CD4-positive, alpha-beta T cell (primary cell): Measurements from ENCODE around the gene RPN2. TPM values are rescaled to one million over a fixed set of nuclear protein-coding genes. Genes with fewer than 3 reads are reported as not detected.

Experiments
- ATAC-seq: fragments of 200-7000 bp; cut with Tn5 transposase; one replicate; pipeline ENCODE4 v1.10.0; 2022; ENCODE audit warnings: mild to moderate bottlenecking; ENCODE audit not compliant: poor library complexity
- CTCF ChIA-PET: fragments of 350-600 bp; sonication (Branson Sonifier 250); formaldehyde crosslinking; loops from one replicate; lab custom pipeline; 2021; ENCODE audit warnings: antibody characterized with exemption, inconsistent platforms; lab: Charles Lee
- POLR2A ChIA-PET: fragments of 350-600 bp; sonication (Branson Sonifier 250); formaldehyde crosslinking; loops from one replicate; lab custom pipeline; 2021; ENCODE audit warnings: antibody characterized with exemption, inconsistent platforms; lab: Charles Lee
- DNase-seq, 14 experiments: peaks; one replicate each; pipeline ENCODE4 v3.0.0-alpha.2; 2013 to 2020; ENCODE audit warnings: mixed read lengths in 2 of 14
- H3K27ac ChIP-seq, 2 donors: one replicate each; pipeline versions ENCODE4 v1.5.1 to v1.7.0; 2013; ENCODE audit warnings: low read length in 2 of 2, low read depth in 1 of 2, mild to moderate bottlenecking in 1 of 2
- H3K27me3 ChIP-seq, 2 experiments: 1 replicate in 1 of 2; 2 replicates in 1 of 2; pipeline versions ENCODE4 v1.6.1 to v1.7.0; 2013; ENCODE audit warnings: low read length in 2 of 2, control low read depth in 1 of 2, mild to moderate bottlenecking in 1 of 2, moderate library complexity in 1 of 2; ENCODE audit not compliant: insufficient read depth in 2 of 2, control insufficient read depth in 1 of 2
- H3K36me3 ChIP-seq: one replicate; pipeline ENCODE4 v1.6.1; 2013; ENCODE audit warnings: low read length, control low read depth; ENCODE audit not compliant: insufficient read depth
- H3K4me1 ChIP-seq: one replicate; pipeline ENCODE4 v1.6.1; 2013; ENCODE audit warnings: low read length, control low read depth; ENCODE audit not compliant: insufficient read depth
- H3K4me3 ChIP-seq: one replicate; pipeline ENCODE4 v1.5.1; 2013; ENCODE audit warnings: mild to moderate bottlenecking, low read length, moderate library complexity
- H3K9me3 ChIP-seq, 2 experiments: 1 replicate in 1 of 2; 2 replicates in 1 of 2; pipeline versions ENCODE4 v1.6.1 to v1.7.0; 2013; ENCODE audit warnings: low read length in 2 of 2, mild to moderate bottlenecking in 2 of 2, control low read depth in 1 of 2, moderate library complexity in 1 of 2; ENCODE audit not compliant: control insufficient read depth in 1 of 2, insufficient read depth in 1 of 2
- H3K27ac Mint-ChIP-seq: one replicate; pipeline ENCODE4 v1.8.0; 2020; ENCODE audit warnings: mixed read lengths
- H3K27me3 Mint-ChIP-seq: one replicate; pipeline ENCODE4 v1.8.0; 2021; ENCODE audit warnings: mixed read lengths
- H3K36me3 Mint-ChIP-seq: one replicate; pipeline ENCODE4 v1.8.0; 2021; ENCODE audit warnings: low read depth, mixed read lengths
- H3K4me1 Mint-ChIP-seq: one replicate; pipeline ENCODE4 v1.8.0; 2021; ENCODE audit warnings: low read depth, mixed read lengths
- H3K4me3 Mint-ChIP-seq: one replicate; pipeline ENCODE4 v1.8.0; 2020; ENCODE audit warnings: mild to moderate bottlenecking, mixed read lengths
- H3K9me3 Mint-ChIP-seq: one replicate; pipeline ENCODE4 v1.8.0; 2020; ENCODE audit warnings: mixed read lengths
- CTCF ChIP-seq: fragments of 200-600 bp; IDR thresholded peaks from one replicate; pipeline ENCODE4 v1.8.0; 2022; ENCODE audit warnings: antibody characterized with exemption, mild to moderate bottlenecking
- intact Hi-C, 2 experiments: fragments of 100-400 bp; cut with DNase I in 1 of 2; cut with micrococcal nuclease in 1 of 2; formaldehyde crosslinking; loops; one replicate each; pipeline versions ENCODE4 v1.15.1 to v1.9.0; 2023 to 2025; cut with DNase I, micrococcal nuclease
- total RNA-seq, 174 experiments: library from RNA in 2 of 174; stranded (reverse) in 2 of 174; gene quantifications; one replicate each; pipeline ENCODE4 v1.2.3 and lab custom pipeline; 2021 to 2026

RPN2 gene
- total RNA-seq, 2 experiments from 2014 or later: 62.8 to 65.8 TPM

DNA sequence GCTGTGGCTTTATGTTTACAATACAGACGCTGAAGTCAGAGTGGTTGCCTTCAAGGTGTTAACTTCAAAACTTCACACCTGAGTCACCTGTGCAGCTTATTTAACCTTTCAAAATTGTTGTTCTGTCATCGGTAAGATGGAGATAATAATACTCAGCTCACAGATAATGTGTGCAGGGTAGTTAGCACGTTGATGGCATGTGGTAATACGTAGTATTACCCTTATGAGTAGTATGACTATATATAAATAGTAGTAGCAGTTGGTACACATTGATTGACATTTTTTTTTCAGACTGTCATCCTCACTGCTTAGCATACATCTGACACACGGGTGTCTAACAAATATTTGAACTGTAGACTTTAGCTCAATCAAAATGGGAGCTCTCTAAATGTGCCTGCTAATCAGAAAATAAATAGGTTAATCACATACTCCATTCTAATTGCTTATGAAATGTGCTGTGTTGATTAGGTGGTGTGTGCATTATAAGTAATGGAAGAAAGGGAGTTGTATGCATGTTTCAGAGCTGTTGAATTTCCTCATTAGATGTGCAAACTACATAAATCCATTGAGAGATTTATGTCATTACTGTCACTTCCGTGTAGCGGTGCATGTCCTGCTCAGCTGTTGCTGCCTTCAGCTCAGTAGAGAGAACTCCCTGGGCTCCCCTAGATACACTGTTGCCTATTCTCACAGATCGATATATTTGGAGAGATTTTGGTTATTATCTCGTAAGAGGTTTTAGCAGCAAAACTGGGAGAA lies 11.4 kb downstream of the RPN2 start:
- no peak for TF ChIP-seq CTCF
- no peaks in the 10 kb centered on the region for H3K27me3 ChIP-seq
- no peak for DNase-seq
- H3K27me3 Mint-ChIP-seq: no peaks in the 10 kb centered on the region
- H3K27ac Mint-ChIP-seq: peak overlapping the region; percentile 64
- no peak overlapping the region for H3K4me3 Mint-ChIP-seq
- no peaks in the 10 kb centered on the region for H3K9me3 ChIP-seq
- H3K9me3 Mint-ChIP-seq: no peaks in the 10 kb centered on the region
- no peak overlapping the region for H3K4me3 ChIP-seq
- peaks cover 49% of the 10 kb centered on the region for H3K36me3 ChIP-seq
- CTCF ChIA-PET: interaction anchor here (3.0 kb wide), 1 partner anchor 12 kb away, joined by 27 read pairs; the partner anchor contains the start of genes MROH8 and RPN2
- peaks cover 69% of the 10 kb centered on the region for H3K4me1 Mint-ChIP-seq
- POLR2A ChIA-PET: interaction anchor here (4.4 kb wide), 1 partner anchor 12 kb away, joined by 33 read pairs; the partner anchor contains the start of genes MROH8 and RPN2
- H3K27ac ChIP-seq: no peak overlapping the region
- peaks cover 67% of the 10 kb centered on the region for H3K36me3 Mint-ChIP-seq
- ATAC-seq: no peak
- peaks cover 61% of the 10 kb centered on the region for H3K4me1 ChIP-seq
- intact Hi-C loops: no loop called here

GRCh38 chr20:37192137-37192854 lies 13.2 kb downstream of the RPN2 start:
- DNase-seq (peak; percentile 52 to 84 (median 66)), ATAC-seq (peak; percentile 80)
- Mint-ChIP-seq H3K27ac (peak overlapping the region; percentile 21), H3K4me1 (peaks cover 69% of the 10 kb centered on the region), H3K9me3 (no peaks in the 10 kb centered on the region), H3K4me3 (peak overlapping the region; percentile 6), H3K36me3 (peaks cover 66% of the 10 kb centered on the region), H3K27me3 (no peaks in the 10 kb centered on the region)
- no peaks in the 10 kb centered on the region for H3K9me3 ChIP-seq
- POLR2A ChIA-PET: interaction anchor here (1.1 to 4.4 kb wide), 2 partner anchors 9 to 14 kb away, joined by 3 to 33 read pairs; partner anchors contain the start of genes MROH8 and RPN2
- TF ChIP-seq CTCF: peak; percentile 89
- CTCF ChIA-PET: interaction anchor here (0.5 to 3.0 kb wide), 8 partner anchors 9 to 341 kb away, joined by 3 to 27 read pairs (median 4); partner anchors contain the start of genes MROH8 and RPN2
- intact Hi-C loops: loop anchor here in 1 of 2 experiments (2.0 kb wide), 1 partner anchor 193 kb away; no protein-coding TSS in a partner anchor
- peaks cover 44% of the 10 kb centered on the region for H3K36me3 ChIP-seq
- H3K4me3 ChIP-seq: no peak overlapping the region
- H3K27ac ChIP-seq: no peak overlapping the region
- H3K4me1 ChIP-seq: peaks cover 70% of the 10 kb centered on the region
- H3K27me3 ChIP-seq: no peaks in the 10 kb centered on the region

DNA sequence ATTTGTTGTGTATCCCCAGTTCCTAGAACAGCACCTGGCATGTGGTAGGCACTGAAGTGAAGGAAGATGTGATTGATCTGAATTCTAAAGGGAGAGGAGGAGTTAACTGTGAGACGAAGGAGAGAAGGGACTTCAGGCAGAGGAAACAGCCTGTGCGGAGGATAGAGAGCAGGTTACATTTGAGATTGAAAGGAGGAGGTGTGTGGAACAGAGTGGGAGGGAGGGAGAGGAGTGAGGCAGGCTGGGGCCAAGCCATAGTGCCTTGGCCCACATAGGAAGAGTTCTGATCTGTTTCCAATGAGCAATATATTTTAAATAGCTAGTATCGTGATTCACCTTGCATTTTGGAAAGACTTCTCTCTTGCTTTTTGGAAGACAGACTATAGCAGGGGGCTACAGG lies 14.1 kb downstream of the RPN2 start:
- H3K9me3 ChIP-seq: no peaks in the 10 kb centered on the region
- ATAC-seq (no peak), DNase-seq (no peak)
- intact Hi-C loops: loop anchor here in 1 of 2 experiments (2.0 kb wide), 1 partner anchor 192 kb away; no protein-coding TSS in a partner anchor
- peak overlapping the region; percentile 72 for H3K27ac Mint-ChIP-seq
- no peaks in the 10 kb centered on the region for H3K27me3 ChIP-seq
- no peaks in the 10 kb centered on the region for H3K9me3 Mint-ChIP-seq
- H3K4me1 Mint-ChIP-seq: peaks cover 71% of the 10 kb centered on the region
- no peak overlapping the region for H3K27ac ChIP-seq
- POLR2A ChIA-PET: interaction anchor here (1.0 kb wide), 1 partner anchor 14 kb away, joined by 6 read pairs; the partner anchor contains the start of genes MROH8 and RPN2
- peaks cover 65% of the 10 kb centered on the region for H3K36me3 Mint-ChIP-seq
- no peak overlapping the region for H3K4me3 ChIP-seq
- peaks cover 51% of the 10 kb centered on the region for H3K36me3 ChIP-seq
- no peak for TF ChIP-seq CTCF
- peaks cover 70% of the 10 kb centered on the region for H3K4me1 ChIP-seq
- H3K27me3 Mint-ChIP-seq: no peaks in the 10 kb centered on the region
- H3K4me3 Mint-ChIP-seq: no peak overlapping the region
- CTCF ChIA-PET: interaction anchor here (0.8 kb wide), 1 partner anchor 15 kb away, joined by 3 read pairs; no protein-coding TSS in a partner anchor
